Measurements from ENCODE around the gene SLC6A18.

DNA sequence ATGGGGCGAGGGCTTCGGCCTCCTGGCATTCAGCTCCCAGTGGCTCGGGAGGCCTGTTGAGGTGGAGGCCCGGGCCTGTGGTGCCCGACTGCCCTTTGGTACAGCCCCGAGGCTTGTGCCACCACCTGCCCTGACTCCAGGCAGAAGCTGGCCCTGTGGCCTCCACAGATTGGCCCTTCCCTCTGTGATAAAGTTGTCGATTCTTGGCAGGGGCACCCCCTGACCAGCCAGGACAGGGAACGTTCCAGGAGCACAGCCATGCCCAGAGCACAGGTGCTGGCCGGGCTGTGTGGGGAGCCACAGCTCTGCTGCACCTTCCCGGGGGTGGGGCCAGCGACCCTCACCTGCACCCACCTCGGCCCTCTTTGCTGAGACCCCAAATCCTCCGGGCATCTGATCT is 32.7 kb downstream of the SLC6A18 start:
- no peak for TF ChIP-seq KAT8 (CRISPR knock-in tag; IDR thresholded peaks at IDR 0.05)
- no peak for TF ChIP-seq PCBP2 (optimal IDR thresholded peaks at IDR 0.05; ENCODE audit: low read depth, low read length, poor library complexity, severe bottlenecking)
- TF ChIP-seq, protein P1, sequence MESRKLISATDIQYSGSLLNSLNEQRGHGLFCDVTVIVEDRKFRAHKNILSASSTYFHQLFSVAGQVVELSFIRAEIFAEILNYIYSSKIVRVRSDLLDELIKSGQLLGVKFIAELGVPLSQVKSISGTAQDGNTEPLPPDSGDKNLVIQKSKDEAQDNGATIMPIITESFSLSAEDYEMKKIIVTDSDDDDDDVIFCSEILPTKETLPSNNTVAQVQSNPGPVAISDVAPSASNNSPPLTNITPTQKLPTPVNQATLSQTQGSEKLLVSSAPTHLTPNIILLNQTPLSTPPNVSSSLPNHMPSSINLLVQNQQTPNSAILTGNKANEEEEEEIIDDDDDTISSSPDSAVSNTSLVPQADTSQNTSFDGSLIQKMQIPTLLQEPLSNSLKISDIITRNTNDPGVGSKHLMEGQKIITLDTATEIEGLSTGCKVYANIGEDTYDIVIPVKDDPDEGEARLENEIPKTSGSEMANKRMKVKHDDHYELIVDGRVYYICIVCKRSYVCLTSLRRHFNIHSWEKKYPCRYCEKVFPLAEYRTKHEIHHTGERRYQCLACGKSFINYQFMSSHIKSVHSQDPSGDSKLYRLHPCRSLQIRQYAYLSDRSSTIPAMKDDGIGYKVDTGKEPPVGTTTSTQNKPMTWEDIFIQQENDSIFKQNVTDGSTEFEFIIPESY (CRISPR knock-in tag; IDR thresholded peaks at IDR 0.05), result no peak
- no peak for TF ChIP-seq MAFF (IDR thresholded peaks at IDR 0.05; ENCODE audit: low read depth, low read length)
- no peak for TF ChIP-seq SP140L (CRISPR knock-in tag; IDR thresholded peaks at IDR 0.05; ENCODE audit: borderline replicate concordance)
- TF ChIP-seq IRF2 (CRISPR knock-in tag; IDR thresholded peaks at IDR 0.05), result no peak
- TF ChIP-seq, protein P2, sequence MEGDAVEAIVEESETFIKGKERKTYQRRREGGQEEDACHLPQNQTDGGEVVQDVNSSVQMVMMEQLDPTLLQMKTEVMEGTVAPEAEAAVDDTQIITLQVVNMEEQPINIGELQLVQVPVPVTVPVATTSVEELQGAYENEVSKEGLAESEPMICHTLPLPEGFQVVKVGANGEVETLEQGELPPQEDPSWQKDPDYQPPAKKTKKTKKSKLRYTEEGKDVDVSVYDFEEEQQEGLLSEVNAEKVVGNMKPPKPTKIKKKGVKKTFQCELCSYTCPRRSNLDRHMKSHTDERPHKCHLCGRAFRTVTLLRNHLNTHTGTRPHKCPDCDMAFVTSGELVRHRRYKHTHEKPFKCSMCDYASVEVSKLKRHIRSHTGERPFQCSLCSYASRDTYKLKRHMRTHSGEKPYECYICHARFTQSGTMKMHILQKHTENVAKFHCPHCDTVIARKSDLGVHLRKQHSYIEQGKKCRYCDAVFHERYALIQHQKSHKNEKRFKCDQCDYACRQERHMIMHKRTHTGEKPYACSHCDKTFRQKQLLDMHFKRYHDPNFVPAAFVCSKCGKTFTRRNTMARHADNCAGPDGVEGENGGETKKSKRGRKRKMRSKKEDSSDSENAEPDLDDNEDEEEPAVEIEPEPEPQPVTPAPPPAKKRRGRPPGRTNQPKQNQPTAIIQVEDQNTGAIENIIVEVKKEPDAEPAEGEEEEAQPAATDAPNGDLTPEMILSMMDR (CRISPR knock-in tag; IDR thresholded peaks at IDR 0.05), result no peak
- TF ChIP-seq ZNF781 (CRISPR knock-in tag; IDR thresholded peaks at IDR 0.05; ENCODE audit: borderline replicate concordance, not compliant biosample characterization), result no peak
- no peak for TF ChIP-seq HES4 (CRISPR knock-in tag; IDR thresholded peaks at IDR 0.05; ENCODE audit: borderline replicate concordance)
- no peak for TF ChIP-seq NFKB2 (CRISPR knock-in tag; IDR thresholded peaks at IDR 0.05; ENCODE audit: borderline replicate concordance)
- no peak for TF ChIP-seq REPIN1 (CRISPR knock-in tag; IDR thresholded peaks at IDR 0.05; ENCODE audit: borderline replicate concordance, low read depth)
- no peak for TF ChIP-seq JUN (CRISPR knock-in tag; IDR thresholded peaks at IDR 0.05)

Data from HepG2 (cell line).